ENCODE results near the gene FHIT. TPM values are rescaled to one million over a fixed set of nuclear protein-coding genes. Genes with fewer than 3 reads are reported as not detected.

FHIT gene
- total and polyA plus RNA-seq, 4 donors: 2.1 to 14.7 (median 6.6) TPM

- Histone ChIP-seq H3K36me3 (ENCODE audit: control insufficient read depth in 4 of 4, insufficient read depth in 3 of 4, low read depth in 1 of 4, low read length in 3 of 4) (no peaks in the 10 kb centered on the region), H3K27ac (ENCODE audit: low read depth in 1 of 2, low read length in 2 of 2) (no peak overlapping the region), H3K27me3 (ENCODE audit: control insufficient read depth in 4 of 4, insufficient read depth in 4 of 4, low read length in 3 of 4) (no peaks in the 10 kb centered on the region), H3K9me3 (ENCODE audit: control insufficient read depth in 4 of 4, low read length in 3 of 4) (peaks cover 0 to 6% (median 1%) of the 10 kb centered on the region in 4 donors), H3K4me3 (ENCODE audit: low read depth in 1 of 3, low read length in 3 of 3) (no peak overlapping the region), H3K9ac (ENCODE audit: low read depth in 1 of 2, low read length in 2 of 2) (no peak overlapping the region), H3K4me1 (ENCODE audit: control insufficient read depth in 4 of 4, insufficient read depth in 4 of 4, low read length in 3 of 4) (no peaks in the 10 kb centered on the region)
- DNase-seq (ENCODE audit: low spot score): no peak
- WGBS: 90% methylated on average over 10 of the region's 10 CpGs
- TF ChIP-seq EGR1 (IDR thresholded peaks at IDR 0.05; ENCODE audit: low read depth in 2 of 2) (no peak), RXRA (IDR thresholded peaks at IDR 0.05) (no peak), HNF4A (conservative IDR thresholded peaks at IDR 0.05) (no peak)
Observed at GRCh38 chr3:61043156-61043555, 208.1 kb downstream of the FHIT start.

GRCh38 chr3:61040618-61041017 lies 210.6 kb downstream of the FHIT start:
- WGBS: 74% methylated on average over 2 of the region's 2 CpGs
- H3K4me1 ChIP-seq (ENCODE audit: control insufficient read depth in 4 of 4, insufficient read depth in 4 of 4, low read length in 3 of 4): no peaks in the 10 kb centered on the region
- H3K9ac ChIP-seq (ENCODE audit: low read depth in 1 of 2, low read length in 2 of 2): no peak overlapping the region
- no peak for DNase-seq (ENCODE audit: low spot score)
- H3K9me3 ChIP-seq (ENCODE audit: control insufficient read depth in 4 of 4, low read length in 3 of 4): peaks cover 0 to 6% (median 1%) of the 10 kb centered on the region in 4 donors
- H3K27ac ChIP-seq (ENCODE audit: low read depth in 1 of 2, low read length in 2 of 2): no peak overlapping the region
- H3K27me3 ChIP-seq (ENCODE audit: control insufficient read depth in 4 of 4, insufficient read depth in 4 of 4, low read length in 3 of 4): no peaks in the 10 kb centered on the region
- H3K4me3 ChIP-seq (ENCODE audit: low read depth in 1 of 3, low read length in 3 of 3): no peak overlapping the region
- no peaks in the 10 kb centered on the region for H3K36me3 ChIP-seq (ENCODE audit: control insufficient read depth in 4 of 4, insufficient read depth in 3 of 4, low read depth in 1 of 4, low read length in 3 of 4)
- TF ChIP-seq FOXA2 (IDR thresholded peaks at IDR 0.05): no peak
- no peak for TF ChIP-seq TAF1 (conservative IDR thresholded peaks at IDR 0.05)
- no peak for TF ChIP-seq FOXA1 (IDR thresholded peaks at IDR 0.05)
- no peak for TF ChIP-seq HNF4A (conservative IDR thresholded peaks at IDR 0.05)
- no peak for TF ChIP-seq RXRA (IDR thresholded peaks at IDR 0.05)
- no peak for TF ChIP-seq ATF3 (IDR thresholded peaks at IDR 0.05)
- no peak for TF ChIP-seq ZBTB33 (IDR thresholded peaks at IDR 0.05)
- TF ChIP-seq YY1 (IDR thresholded peaks at IDR 0.05): no peak
- no peak for TF ChIP-seq REST (IDR thresholded peaks at IDR 0.05)
- TF ChIP-seq SP1 (IDR thresholded peaks at IDR 0.05): no peak
- TF ChIP-seq MAX (IDR thresholded peaks at IDR 0.05): no peak
- TF ChIP-seq JUND (IDR thresholded peaks at IDR 0.05): no peak
- no peak for TF ChIP-seq EGR1 (IDR thresholded peaks at IDR 0.05; ENCODE audit: low read depth in 2 of 2)
- no peak for TF ChIP-seq CTCF (IDR thresholded peaks at IDR 0.05; ENCODE audit: low read depth, low read length, missing input control)
- TF ChIP-seq GABPA (IDR thresholded peaks at IDR 0.05 in 1 of 2, conservative IDR thresholded peaks at IDR 0.05 in 1 of 2): no peak
- no peak for TF ChIP-seq NR2F2 (IDR thresholded peaks at IDR 0.05)
- TF ChIP-seq RAD21 (IDR thresholded peaks at IDR 0.05): no peak
- no peak for TF ChIP-seq HNF4G (IDR thresholded peaks at IDR 0.05)

Data from liver (tissue), 9 donors.